SJCRH30 (cell line): ENCODE measurements around the gene CCL2. TPM values are rescaled to one million over a fixed set of nuclear protein-coding genes. Genes with fewer than 3 reads are reported as not detected.

Source experiments
- DNase-seq, 2 experiments: peaks; one replicate each; pipeline ENCODE4 v3.0.0-alpha.2; 2015 to 2020
- H3K27ac ChIP-seq: fragments of 250-450 bp; sonication (Bioruptor Pico); 2 replicates; pipeline ENCODE4 v1.5.1; 2020; ENCODE audit warnings: mild to moderate bottlenecking, moderate library complexity
- H3K27me3 ChIP-seq: fragments of 250-450 bp; sonication (Bioruptor Pico); 2 replicates; pipeline ENCODE4 v1.5.1; 2020; ENCODE audit warnings: mild to moderate bottlenecking, moderate library complexity
- H3K36me3 ChIP-seq: fragments of 250-450 bp; sonication (Bioruptor Pico); 2 replicates; pipeline ENCODE4 v1.5.1; 2020; ENCODE audit warnings: mild to moderate bottlenecking, moderate library complexity
- H3K4me1 ChIP-seq: fragments of 250-450 bp; sonication (Bioruptor Pico); 2 replicates; pipeline ENCODE4 v1.5.1; 2020; ENCODE audit warnings: mild to moderate bottlenecking, moderate library complexity
- H3K4me3 ChIP-seq: fragments of 250-450 bp; sonication (Bioruptor Pico); 2 replicates; pipeline ENCODE4 v1.5.1; 2020; ENCODE audit warnings: mild to moderate bottlenecking, moderate library complexity
- H3K9me3 ChIP-seq: fragments of 250-450 bp; sonication (Bioruptor Pico); replicated peaks from 2 replicates; pipeline ENCODE4 v1.5.1; 2020; ENCODE audit warnings: mild to moderate bottlenecking, moderate library complexity
- total RNA-seq: library from RNA; depleted of rRNA; stranded (reverse); fragments of >200 nt; shearing (Covaris generic); gene quantifications from 2 replicates; pipeline ENCODE4 v1.2.3, GENCODE V29; 2014; rRNA removed

CCL2 gene
- total RNA-seq, 1 experiment from 2014 or later: 6.7 TPM

DNA sequence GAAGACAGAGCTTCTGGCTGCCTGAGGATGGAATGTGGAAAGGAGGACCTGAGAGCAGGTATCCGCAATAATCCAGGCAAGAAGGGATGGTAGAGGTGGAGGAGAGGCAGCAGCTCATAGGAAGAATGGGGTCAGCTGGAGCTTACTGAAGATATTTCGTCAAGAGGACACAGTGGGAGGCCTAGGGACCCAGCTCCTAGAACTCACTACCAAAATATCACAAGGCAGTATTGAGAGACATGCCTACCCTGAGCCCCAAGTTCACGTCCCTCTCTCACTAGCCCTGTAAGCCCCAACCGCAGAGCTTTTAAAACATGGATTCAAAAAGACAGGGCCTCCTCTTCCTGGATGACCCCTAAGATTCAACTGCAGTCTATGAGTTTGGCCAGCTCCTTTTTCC, 50.0 kb downstream of the CCL2 start:
- DNase-seq: no peak
- peaks cover 12% of the 10 kb centered on the region for H3K4me1 ChIP-seq
- no peaks in the 10 kb centered on the region for H3K9me3 ChIP-seq
- H3K36me3 ChIP-seq: no peaks in the 10 kb centered on the region
- H3K27me3 ChIP-seq: peaks cover 3% of the 10 kb centered on the region; the same call in 1 of the 2 replicates
- no peak overlapping the region for H3K4me3 ChIP-seq
- no peak overlapping the region for H3K27ac ChIP-seq

DNA sequence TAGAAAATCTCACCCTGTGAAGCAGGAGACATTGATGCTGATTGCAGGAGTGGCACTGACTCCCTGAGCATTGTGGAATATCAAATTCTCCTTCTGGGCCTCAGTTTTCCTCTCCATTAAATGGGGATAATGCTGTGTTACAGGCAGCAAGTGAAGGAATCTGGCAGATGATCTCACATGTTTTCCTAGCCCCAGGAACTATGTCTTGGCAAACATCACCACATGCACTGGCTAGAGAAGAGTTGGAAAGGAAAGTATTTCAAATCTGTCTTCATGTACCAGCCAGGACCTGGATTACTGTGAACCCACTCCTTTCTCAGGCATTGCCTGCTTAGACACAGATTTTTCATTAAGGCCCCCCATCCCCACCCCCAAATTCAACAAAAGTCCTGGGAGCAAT, 50.5 kb downstream of the CCL2 start:
- DNase-seq: no peak
- Histone ChIP-seq H3K27me3 (peaks cover 3% of the 10 kb centered on the region; the same call in 1 of the 2 replicates), H3K9me3 (no peaks in the 10 kb centered on the region), H3K36me3 (no peaks in the 10 kb centered on the region), H3K27ac (no peak overlapping the region), H3K4me1 (peaks cover 6% of the 10 kb centered on the region), H3K4me3 (no peak overlapping the region)

DNA sequence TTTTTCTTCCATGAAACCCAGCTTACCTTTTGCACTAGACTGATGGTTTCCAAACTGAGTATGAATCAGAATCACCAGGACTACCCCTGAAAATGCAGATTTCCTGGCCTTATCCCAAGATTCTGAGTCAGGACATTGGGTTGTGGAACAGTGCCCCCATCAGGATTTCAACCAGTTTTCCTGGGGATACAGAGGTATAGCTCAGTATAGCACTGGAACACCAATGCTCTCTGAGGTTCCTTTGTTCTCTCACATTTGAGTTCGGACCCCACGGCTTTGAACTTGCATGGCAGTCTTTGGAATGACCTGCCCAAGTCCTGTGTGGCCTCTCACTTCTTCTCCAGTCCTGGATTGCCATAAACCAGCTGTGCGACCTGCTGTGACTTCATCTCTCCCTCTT, 51.4 kb downstream of the CCL2 start:
- Histone ChIP-seq H3K9me3 (no peaks in the 10 kb centered on the region), H3K27me3 (peaks cover 3% of the 10 kb centered on the region; the same call in 1 of the 2 replicates), H3K27ac (no peak overlapping the region), H3K4me1 (no peaks in the 10 kb centered on the region), H3K36me3 (no peaks in the 10 kb centered on the region), H3K4me3 (no peak overlapping the region)
- peak; percentile 31 to 65 for DNase-seq

Other genes with a start within 250 kb of the CCL2 start
- gene CCL7, start 14.9 kb downstream of the CCL2 start, total RNA-seq: not detected in 2 replicates
- not detected in 2 replicates for gene CCL11, start 30.5 kb downstream of the CCL2 start, total RNA-seq
- gene CCL8, start 64.2 kb downstream of the CCL2 start, total RNA-seq: not detected in 2 replicates
- gene CCL13, start 101.2 kb downstream of the CCL2 start, total RNA-seq: not detected in 2 replicates
- gene CCL1, start 107.9 kb downstream of the CCL2 start, total RNA-seq: not detected in 2 replicates